Stimulated activated naive B cell treated with anti-CD40 and anti-IgM and Interleukin-4, amounts not matched to agents 10 μg/mL and 1 μg/mL and 100 μg/mL, for 72 hours (primary cell): ENCODE measurements around the gene TAOK3.
A peak's percentile ranks its signal among the peaks of the same experiment; 100 is the strongest.

Source experiments
- ATAC-seq, 2 donors: fragments of 150-1000 bp; cut with Tn5 transposase; replicated peaks; 2 replicates each; pipeline ENCODE4 v1.10.0; 2021; ENCODE audit warnings: moderate library complexity in 1 of 2
- DNase-seq: peaks from one replicate; pipeline ENCODE4 v3.0.0; 2021
- H3K27ac Mint-ChIP-seq: one replicate; pipeline ENCODE4 v1.8.0; 2022; ENCODE audit warnings: mild to moderate bottlenecking, mixed read lengths
- H3K27me3 Mint-ChIP-seq, 2 donors: one replicate each; pipeline ENCODE4 v1.8.0; 2022; ENCODE audit warnings: mixed read lengths in 2 of 2
- H3K36me3 Mint-ChIP-seq, 2 donors: one replicate each; pipeline ENCODE4 v1.8.0; 2022; ENCODE audit warnings: mixed read lengths in 2 of 2, mild to moderate bottlenecking in 1 of 2
- H3K4me1 Mint-ChIP-seq, 2 donors: one replicate each; pipeline ENCODE4 v1.8.0; 2022; ENCODE audit warnings: mixed read lengths in 2 of 2, mild to moderate bottlenecking in 1 of 2
- H3K4me3 Mint-ChIP-seq, 2 donors: one replicate each; pipeline ENCODE4 v1.8.0; 2022; ENCODE audit warnings: mild to moderate bottlenecking in 2 of 2, mixed read lengths in 2 of 2, moderate library complexity in 1 of 2
- H3K9me3 Mint-ChIP-seq, 2 donors: one replicate each; pipeline ENCODE4 v1.8.0; 2022; ENCODE audit warnings: mixed read lengths in 2 of 2, mild to moderate bottlenecking in 1 of 2

Gene TAOK3

DNA sequence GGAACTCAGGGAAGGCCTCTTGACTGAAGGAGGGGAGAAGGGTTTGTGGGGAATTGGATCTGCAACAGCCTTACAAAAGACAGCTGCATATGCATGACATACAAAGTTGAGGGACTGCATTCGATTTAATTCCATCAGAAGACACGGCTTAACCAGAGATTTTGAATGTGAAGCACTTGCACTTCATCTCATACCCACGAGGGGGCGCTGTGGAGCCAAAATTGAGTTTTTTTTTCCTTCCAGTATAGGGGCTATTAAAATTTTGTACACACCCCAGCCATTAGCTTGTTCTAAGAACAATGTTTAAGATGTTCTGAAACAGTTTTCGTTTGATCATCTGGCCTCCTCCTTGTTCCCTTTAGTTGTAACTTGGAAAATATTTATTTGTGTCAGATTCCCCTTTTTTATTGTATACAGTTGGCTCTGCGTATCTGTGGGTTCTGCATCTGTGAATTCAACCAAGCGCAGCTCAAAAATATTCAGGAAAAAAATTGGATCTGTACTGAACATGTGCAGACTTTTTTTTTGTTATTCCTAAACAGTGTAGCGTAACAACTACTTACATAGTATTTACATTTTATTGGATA, 5.3 kb upstream of the TAOK3 start:
- peaks cover 11 to 19% of the 10 kb centered on the region in 2 donors for H3K4me1 Mint-ChIP-seq
- peak overlapping the region; percentile 94 for H3K4me3 Mint-ChIP-seq
- H3K27me3 Mint-ChIP-seq: no peaks in the 10 kb centered on the region
- no peaks in the 10 kb centered on the region for H3K9me3 Mint-ChIP-seq
- ATAC-seq (peak in 1 of 2 donors; percentile 9), DNase-seq (peak; percentile 49)
- peaks cover 7% of the 10 kb centered on the region in 2 donors for H3K36me3 Mint-ChIP-seq
- peak overlapping the region; percentile 65 for H3K27ac Mint-ChIP-seq

- Mint-ChIP-seq H3K9me3 (no peaks in the 10 kb centered on the region), H3K4me3 (peak overlapping the region; percentile 94), H3K36me3 (peaks cover 11% of the 10 kb centered on the region in 2 donors), H3K27ac (peak overlapping the region; percentile 65), H3K4me1 (peaks cover 11 to 20% of the 10 kb centered on the region in 2 donors), H3K27me3 (no peaks in the 10 kb centered on the region)
- DNase-seq (no peak), ATAC-seq (no peak)
These were observed 4.5 kb upstream of the TAOK3 start for GRCh38 chr12:118377021-118377883.

DNA sequence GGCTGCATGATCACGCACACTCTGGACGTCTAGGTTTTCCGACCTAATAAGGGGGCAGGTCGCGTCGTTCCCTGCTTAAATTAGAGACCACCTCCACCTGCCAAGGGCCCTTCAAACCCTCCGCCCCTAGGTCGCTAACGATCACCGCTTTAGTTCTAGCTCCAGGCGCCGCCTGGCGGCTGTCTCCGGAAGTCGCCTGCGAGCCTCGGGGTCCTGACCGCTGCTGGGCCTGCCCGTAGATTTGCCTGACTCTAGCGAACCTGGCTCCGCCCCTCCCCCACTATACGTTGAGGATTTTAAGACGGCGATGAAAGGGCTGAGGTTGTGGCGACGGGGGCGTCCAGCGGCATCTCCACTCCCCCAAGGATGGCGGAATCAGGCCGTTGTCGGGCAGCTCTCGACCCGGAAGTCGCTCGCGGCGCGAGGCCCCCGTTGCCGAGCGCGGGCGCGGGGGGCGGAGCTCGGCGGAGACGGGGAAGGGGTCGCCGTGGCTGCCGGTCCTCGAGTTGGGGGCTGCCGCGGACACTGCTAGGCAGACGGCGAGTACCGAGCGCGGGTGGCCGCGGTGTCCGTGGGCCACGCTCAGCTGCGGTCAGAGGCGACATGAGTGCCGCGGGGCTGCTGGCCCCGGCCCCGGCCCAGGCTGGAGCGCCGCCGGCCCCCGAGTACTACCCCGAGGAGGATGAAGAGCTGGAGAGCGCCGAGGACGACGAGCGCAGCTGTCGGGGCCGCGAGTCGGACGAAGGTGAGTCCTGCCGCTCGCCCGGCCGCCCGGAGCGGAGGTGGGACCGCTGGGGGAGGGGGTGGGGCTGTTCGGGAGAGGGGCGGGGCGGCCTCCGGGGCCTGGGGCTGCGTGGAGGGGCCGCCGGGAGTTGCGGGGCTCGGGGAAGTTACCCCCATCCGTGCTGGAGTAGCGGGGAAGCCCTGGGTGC, 3.6 kb upstream of the TAOK3 start, which contains the start of gene SUDS3:
Gene SUDS3 (plus strand): TSS at position 467 of the 932 bp plus-strand sequence. CDS start 137 bp downstream, at position 604.
- Mint-ChIP-seq H3K27me3 (peaks cover 0 to 8% of the 10 kb centered on the region in 2 donors), H3K36me3 (peaks cover 8 to 10% of the 10 kb centered on the region in 2 donors), H3K4me3 (peak within 1 kb of the TSS; percentile 94), H3K4me1 (peaks cover 14 to 29% of the 10 kb centered on the region in 2 donors), H3K9me3 (no peaks in the 10 kb centered on the region), H3K27ac (peak within 1 kb of the TSS; percentile 100)
- DNase-seq: peak; percentile 87
- ATAC-seq: peak; percentile 28 to 49

DNA sequence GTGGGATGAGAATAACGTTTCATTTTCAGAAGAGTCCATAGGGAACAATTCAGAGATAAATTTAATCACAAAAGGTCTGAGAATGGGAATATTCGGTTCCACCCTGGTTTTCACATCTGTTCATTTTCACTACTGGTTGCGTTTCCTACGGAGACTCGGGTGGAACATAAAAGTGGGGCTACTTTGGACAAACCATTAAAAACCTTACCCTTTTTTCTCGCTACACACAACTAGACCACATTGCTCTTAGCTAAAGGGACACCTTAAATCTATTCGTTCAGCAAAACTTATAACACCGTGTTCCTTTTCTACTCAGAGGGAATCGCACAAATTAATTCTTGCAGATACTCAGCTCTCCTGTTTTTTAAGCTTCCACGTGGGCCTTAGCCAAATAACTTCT, 2.6 kb upstream of the TAOK3 start:
- Mint-ChIP-seq H3K27me3 (peaks cover 0 to 15% of the 10 kb centered on the region in 2 donors), H3K9me3 (no peaks in the 10 kb centered on the region), H3K27ac (peak overlapping the region; percentile 100), H3K4me3 (no peak overlapping the region), H3K4me1 (peaks cover 15 to 39% of the 10 kb centered on the region in 2 donors), H3K36me3 (peaks cover 8 to 12% of the 10 kb centered on the region in 2 donors)
- no peak for ATAC-seq
- DNase-seq: no peak

DNA sequence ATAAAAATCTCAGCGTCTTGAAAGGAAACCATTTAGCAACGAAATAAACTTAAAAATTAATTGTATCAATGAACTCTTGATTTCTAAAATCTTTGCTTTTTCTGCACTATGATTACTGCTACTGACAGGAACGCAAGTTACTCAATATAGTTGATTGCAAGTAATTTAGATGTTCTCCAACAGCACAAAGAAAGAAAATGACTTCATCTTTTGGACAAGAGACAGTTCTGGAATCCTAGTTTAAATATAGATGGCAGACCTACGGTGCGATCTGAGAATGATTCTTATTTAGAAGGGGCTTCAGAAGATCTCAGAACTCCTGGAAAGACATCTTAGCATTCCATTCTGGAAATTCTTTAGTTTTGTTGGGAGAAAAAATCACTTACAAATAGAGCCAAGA, 2.2 kb upstream of the TAOK3 start:
- Mint-ChIP-seq H3K27ac (no peak overlapping the region), H3K27me3 (peaks cover 0 to 15% of the 10 kb centered on the region in 2 donors), H3K4me3 (no peak overlapping the region), H3K4me1 (peaks cover 15 to 43% of the 10 kb centered on the region in 2 donors), H3K36me3 (peaks cover 8 to 10% of the 10 kb centered on the region in 2 donors), H3K9me3 (no peaks in the 10 kb centered on the region)
- ATAC-seq: no peak
- no peak for DNase-seq

- peaks cover 15 to 45% of the 10 kb centered on the region in 2 donors for H3K4me1 Mint-ChIP-seq
- H3K27me3 Mint-ChIP-seq: peaks cover 0 to 15% of the 10 kb centered on the region in 2 donors
- peak overlapping the region; percentile 42 for H3K27ac Mint-ChIP-seq
- H3K4me3 Mint-ChIP-seq: no peak overlapping the region
- H3K9me3 Mint-ChIP-seq: no peaks in the 10 kb centered on the region
- ATAC-seq: no peak
- peaks cover 8 to 9% of the 10 kb centered on the region in 2 donors for H3K36me3 Mint-ChIP-seq
- DNase-seq: no peak
These were observed 1.5 kb upstream of the TAOK3 start for GRCh38 chr12:118374126-118374725.

GRCh38 chr12:118373616-118374015, 909 bp upstream of the TAOK3 start:
- no peak for ATAC-seq
- Mint-ChIP-seq H3K27ac (no peak overlapping the region), H3K4me3 (peak overlapping the region; percentile 97 to 100), H3K27me3 (peaks cover 0 to 15% of the 10 kb centered on the region in 2 donors), H3K4me1 (peaks cover 15 to 45% of the 10 kb centered on the region in 2 donors), H3K9me3 (no peaks in the 10 kb centered on the region), H3K36me3 (peaks cover 8 to 9% of the 10 kb centered on the region in 2 donors)
- DNase-seq: no peak

DNA sequence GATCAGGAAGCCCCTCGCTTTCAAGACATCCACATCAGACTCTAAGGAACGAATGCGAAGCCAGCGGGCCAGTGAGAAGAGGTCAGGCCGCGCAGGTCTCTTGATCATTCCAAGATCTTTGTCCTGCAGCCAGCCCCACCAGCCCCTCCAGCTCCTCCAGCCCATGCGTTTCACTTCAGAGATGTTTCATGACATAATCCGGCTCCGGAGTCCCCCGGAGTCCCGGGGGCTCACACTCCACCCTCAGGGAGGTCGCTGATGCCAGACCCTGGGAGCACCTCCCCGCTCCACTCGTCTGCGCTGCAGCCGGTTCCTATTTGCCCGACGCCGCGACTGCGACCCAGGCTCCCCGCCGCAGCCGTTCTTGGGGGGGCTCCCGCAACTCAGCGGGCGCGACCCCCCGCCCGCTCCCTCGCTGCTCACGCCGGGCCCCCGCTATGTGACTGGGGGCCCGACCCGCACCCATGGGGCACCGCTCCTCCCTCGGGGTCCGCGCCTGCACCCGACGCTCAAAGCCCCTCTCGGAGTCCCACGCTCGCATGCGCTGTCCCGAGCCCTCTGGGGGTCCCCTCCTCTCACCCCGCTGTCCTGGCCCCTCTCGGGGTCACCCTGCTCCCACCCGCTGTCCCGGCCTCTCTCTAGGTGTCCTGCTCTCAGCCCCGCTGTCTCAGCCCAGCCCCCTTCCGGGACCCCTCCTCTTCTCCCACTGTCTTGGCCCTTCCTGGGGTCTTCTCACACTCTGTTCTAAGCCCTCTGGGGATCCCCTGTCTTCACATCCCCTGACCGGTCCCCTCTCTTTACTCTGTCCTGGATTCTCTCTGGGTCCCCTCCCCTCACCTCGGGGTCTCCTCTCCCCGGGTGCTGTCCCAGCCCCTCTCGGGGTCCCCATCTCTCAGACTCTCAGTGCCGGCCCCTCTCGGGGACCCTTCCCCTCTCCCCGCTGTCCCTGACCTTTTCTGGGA, 1.1 kb downstream of the TAOK3 start:
- DNase-seq (no peak), ATAC-seq (no peak)
- Mint-ChIP-seq H3K4me1 (peaks cover 9 to 34% of the 10 kb centered on the region in 2 donors), H3K4me3 (peak overlapping the region; percentile 97 to 100), H3K36me3 (peaks cover 8 to 9% of the 10 kb centered on the region in 2 donors), H3K27me3 (peaks cover 0 to 15% of the 10 kb centered on the region in 2 donors), H3K9me3 (no peaks in the 10 kb centered on the region), H3K27ac (peak overlapping the region; percentile 60)

DNA sequence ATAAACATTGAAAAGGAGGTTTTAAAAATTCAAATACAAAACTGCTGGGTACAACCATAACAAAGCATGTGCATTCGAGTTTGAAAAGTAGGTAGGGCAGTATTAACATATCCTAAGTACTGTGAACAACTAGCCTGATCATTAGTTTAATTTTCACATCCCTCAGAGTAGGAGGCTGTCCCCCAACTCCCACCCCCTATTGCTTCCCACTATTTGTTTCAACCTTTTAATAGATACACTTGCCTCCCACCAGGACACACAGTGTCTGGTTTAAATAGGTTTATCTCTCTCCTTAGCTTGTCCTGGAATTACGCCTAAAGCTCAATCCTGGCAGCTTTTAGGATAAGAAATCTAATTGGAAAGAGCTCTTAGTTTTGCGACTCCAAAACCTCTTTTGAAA, 2.1 kb downstream of the TAOK3 start:
- H3K4me3 Mint-ChIP-seq: peak overlapping the region; percentile 97 to 100
- peaks cover 0 to 15% of the 10 kb centered on the region in 2 donors for H3K27me3 Mint-ChIP-seq
- no peaks in the 10 kb centered on the region for H3K9me3 Mint-ChIP-seq
- no peak for ATAC-seq
- no peak overlapping the region for H3K27ac Mint-ChIP-seq
- DNase-seq: no peak
- H3K4me1 Mint-ChIP-seq: peaks cover 4 to 26% of the 10 kb centered on the region in 2 donors
- peaks cover 8 to 9% of the 10 kb centered on the region in 2 donors for H3K36me3 Mint-ChIP-seq

GRCh38 chr12:118368821-118369220, 3.9 kb downstream of the TAOK3 start:
- Mint-ChIP-seq H3K27ac (no peak overlapping the region), H3K36me3 (peaks cover 8 to 9% of the 10 kb centered on the region in 2 donors), H3K4me3 (no peak overlapping the region), H3K4me1 (peaks cover 6 to 33% of the 10 kb centered on the region in 2 donors), H3K9me3 (no peaks in the 10 kb centered on the region), H3K27me3 (peaks cover 0 to 15% of the 10 kb centered on the region in 2 donors)
- ATAC-seq: no peak
- DNase-seq: no peak

GRCh38 chr12:118361889-118362288, 10.8 kb downstream of the TAOK3 start:
- Mint-ChIP-seq H3K4me3 (no peak overlapping the region), H3K9me3 (no peaks in the 10 kb centered on the region), H3K4me1 (peaks cover 11 to 27% of the 10 kb centered on the region in 2 donors), H3K36me3 (peaks cover 0 to 5% of the 10 kb centered on the region in 2 donors), H3K27ac (no peak overlapping the region), H3K27me3 (no peaks in the 10 kb centered on the region)
- DNase-seq: no peak
- ATAC-seq: no peak

DNA sequence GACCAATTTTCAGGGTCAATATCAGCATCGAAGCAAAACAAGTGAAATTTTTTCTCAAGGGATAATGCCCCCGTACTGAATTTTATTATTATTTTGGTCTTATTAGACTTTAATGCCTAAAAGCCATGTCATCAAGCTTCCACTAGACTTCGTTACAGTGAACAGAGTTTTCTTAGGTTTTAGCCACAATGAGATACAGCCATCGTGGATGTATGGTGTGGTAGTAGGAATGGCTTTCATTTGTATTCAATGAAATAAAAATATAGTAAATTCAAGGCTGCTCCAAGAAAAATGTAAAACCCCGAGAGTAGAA, 11.7 kb downstream of the TAOK3 start:
- H3K36me3 Mint-ChIP-seq: peaks cover under 1 to 6% of the 10 kb centered on the region in 2 donors
- DNase-seq (no peak), ATAC-seq (no peak)
- H3K9me3 Mint-ChIP-seq: peaks cover 0 to under 1% of the 10 kb centered on the region in 2 donors
- H3K4me3 Mint-ChIP-seq: no peak overlapping the region
- H3K4me1 Mint-ChIP-seq: peaks cover 14 to 36% of the 10 kb centered on the region in 2 donors
- no peak overlapping the region for H3K27ac Mint-ChIP-seq
- no peaks in the 10 kb centered on the region for H3K27me3 Mint-ChIP-seq

- Mint-ChIP-seq H3K27me3 (no peaks in the 10 kb centered on the region), H3K4me3 (peak overlapping the region; percentile 90 to 92), H3K27ac (peak overlapping the region; percentile 91), H3K4me1 (peaks cover 22 to 43% of the 10 kb centered on the region in 2 donors), H3K9me3 (peaks cover 4 to 6% of the 10 kb centered on the region in 2 donors), H3K36me3 (peaks cover 5 to 16% of the 10 kb centered on the region in 2 donors)
- DNase-seq (no peak), ATAC-seq (peak; percentile 28 to 45)
These were observed 13.2 kb downstream of the TAOK3 start for GRCh38 chr12:118359541-118359915.
